ENCODE results near the gene RAB36.

DNA sequence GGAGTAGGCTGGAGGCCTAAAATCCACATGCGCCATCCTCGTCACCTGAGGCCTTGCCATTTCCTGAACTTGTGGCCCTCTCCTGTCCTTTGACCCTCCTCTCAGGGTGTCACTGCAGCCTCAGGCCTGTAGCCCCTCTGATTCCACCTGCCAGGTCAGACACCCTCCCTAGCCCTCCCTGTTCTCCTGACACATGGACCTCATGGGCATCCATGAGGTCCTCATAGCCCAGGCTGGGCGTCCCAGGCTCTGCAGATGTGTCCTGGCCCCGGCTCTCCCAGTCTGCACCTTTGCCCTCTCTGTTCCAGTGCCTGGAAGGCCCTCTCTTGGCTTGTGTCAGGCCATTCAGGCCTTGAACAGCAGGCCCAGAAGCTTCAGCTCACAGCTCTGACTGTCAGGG is 15.8 kb downstream of the RAB36 start:
- TF ChIP-seq YY1 (IDR thresholded peaks at IDR 0.05; ENCODE audit: insufficient read depth, insufficient read length) (no peak), ZNF274 (IDR thresholded peaks at IDR 0.05; ENCODE audit: low read depth, low read length) (no peak), SUZ12 (IDR thresholded peaks at IDR 0.05; ENCODE audit: extremely low read depth, insufficient read depth, insufficient read length) (no peak)

All from NT2/D1 (cell line).